ENCODE results near the gene OR4F16. TPM values are rescaled to one million over a fixed set of nuclear protein-coding genes. Genes with fewer than 3 reads are reported as not detected.

Gene OR4F16
- total and polyA plus RNA-seq, 10 of the 15 experiments (the other 5 are each of a cell fraction or from before 2014, with no cell fraction given): 0.11 TPM; not detected in 9

Other genes starting within 250 kb of the OR4F16 start
- 0.11 TPM in 1 of 2 replicates, not detected in the other for gene OR4F29, start 235.0 kb downstream of the OR4F16 start, total RNA-seq (2014; rRNA removed)
- not detected in 2 replicates for gene OR4F29, start 235.0 kb downstream of the OR4F16 start, total RNA-seq (2014; rRNA removed; fragmentation: Illumina TruSeq; extraction: Trizol)
- not detected in 2 replicates for gene OR4F29, start 235.0 kb downstream of the OR4F16 start, total RNA-seq (2021)
- not detected in 2 replicates for gene OR4F29, start 235.0 kb downstream of the OR4F16 start, polyA plus RNA-seq (2011; rRNA removed)
- gene OR4F29, start 235.0 kb downstream of the OR4F16 start, polyA plus RNA-seq (2014; fragmentation: Illumina TruSeq; extraction: Trizol): not detected in 2 replicates
- not detected for gene OR4F29, start 235.0 kb downstream of the OR4F16 start, polyA plus RNA-seq (2014; fragmentation: Nextera tagmentation; extraction: Ambion mirVana)
- not detected in 2 replicates for gene OR4F29, start 235.0 kb downstream of the OR4F16 start, polyA plus RNA-seq (2014; rRNA removed)
- not detected for gene OR4F29, start 235.0 kb downstream of the OR4F16 start, polyA plus RNA-seq (2016; fragmentation: Nextera tagmentation; extraction: Ambion mirVana)
- gene SAMD11, start 237.3 kb upstream of the OR4F16 start, total RNA-seq (2014; rRNA removed): not detected in 2 replicates
- gene SAMD11, start 237.3 kb upstream of the OR4F16 start, total RNA-seq (2014; rRNA removed; fragmentation: Illumina TruSeq; extraction: Trizol): not detected in 2 replicates
- not detected in 2 replicates for gene SAMD11, start 237.3 kb upstream of the OR4F16 start, total RNA-seq (2021)
- not detected in 2 replicates for gene SAMD11, start 237.3 kb upstream of the OR4F16 start, polyA plus RNA-seq (2011; rRNA removed)
- not detected in 2 replicates for gene SAMD11, start 237.3 kb upstream of the OR4F16 start, polyA plus RNA-seq (2014; fragmentation: Illumina TruSeq; extraction: Trizol)
- under 1 TPM in 1 of 2 experiments, not detected in 1; 0.04 TPM for gene SAMD11, start 237.3 kb upstream of the OR4F16 start, polyA plus RNA-seq (2014; fragmentation: Nextera tagmentation; extraction: Ambion mirVana)
- 0.29 TPM in 1 of 2 replicates, not detected in the other for gene SAMD11, start 237.3 kb upstream of the OR4F16 start, polyA plus RNA-seq (2014; rRNA removed)
- under 1 TPM; 0.09 to 0.31 TPM for gene SAMD11, start 237.3 kb upstream of the OR4F16 start, polyA plus RNA-seq (2016; fragmentation: Nextera tagmentation; extraction: Ambion mirVana)

All from GM12878 (cell line).